K562 (cell line): ENCODE data around the gene YLPM1. TPM values are rescaled to one million over a fixed set of nuclear protein-coding genes. Genes with fewer than 3 reads are reported as not detected.

Source experiments
- BCOR ChIP-seq: fragments of 450-650 bp; IDR thresholded peaks from 2 replicates; pipeline ENCODE4 v1.6.1; 2016
- EP400 ChIP-seq: fragments of 450-650 bp; IDR thresholded peaks from 2 replicates; pipeline ENCODE4 v1.6.1; 2017; ENCODE audit warnings: antibody characterized with exemption, mild to moderate bottlenecking, moderate library complexity
- FOXM1 ChIP-seq, 2 experiments: fragments of 450-650 bp in 1 of 2; sonication (generic) in 1 of 2; formaldehyde crosslinking in 1 of 2; IDR thresholded peaks; 2 replicates each; pipeline versions ENCODE4 v1.6.1 to v1.9.0; 2017 to 2022; ENCODE audit warnings: low read depth in 2 of 2, mild to moderate bottlenecking in 2 of 2, missing genetic modification reagents in 1 of 2, moderate library complexity in 1 of 2
- HMG20B ChIP-seq: fragments of 250-450 bp; sonication (Bioruptor Pico); IDR thresholded peaks from 2 replicates; pipeline ENCODE4 v1.5.0; 2021; ENCODE audit warnings: mild to moderate bottlenecking
- HNRNPL ChIP-seq: fragments of 200-400 bp; formaldehyde crosslinking; IDR thresholded peaks from 2 replicates; pipeline ENCODE4 v1.6.1; 2017; ENCODE audit warnings: low read depth, mild to moderate bottlenecking, low read length
- HNRNPLL ChIP-seq: fragments of 200-400 bp; formaldehyde crosslinking; IDR thresholded peaks from 2 replicates; pipeline ENCODE4 v1.6.1; 2017; ENCODE audit warnings: low read length, low read depth, mild to moderate bottlenecking; ENCODE audit not compliant: poor library complexity, severe bottlenecking
- JUND ChIP-seq, 2 experiments: IDR thresholded peaks; 2 replicates in 1 of 2; 3 replicates in 1 of 2; pipeline ENCODE4 v1.6.1; 2011; ENCODE audit warnings: borderline replicate concordance in 2 of 2, low read depth in 2 of 2, low read length in 2 of 2, improper control_type of control experiment in 1 of 2, missing biosample characterization in 1 of 2, missing genetic modification characterization in 1 of 2, missing genetic modification reagents in 1 of 2
- KLF16 ChIP-seq: IDR thresholded peaks from 2 replicates; pipeline ENCODE4 v1.6.1; 2016; ENCODE audit warnings: antibody characterized with exemption
- POLR2AphosphoS5 ChIP-seq: IDR thresholded peaks from 2 replicates; pipeline ENCODE4 v1.6.1; 2011; ENCODE audit warnings: mild to moderate bottlenecking, low read depth, low read length, moderate library complexity; ENCODE audit not compliant: control insufficient read depth, insufficient read depth
- SNIP1 ChIP-seq: fragments of 450-650 bp; IDR thresholded peaks from 2 replicates; pipeline ENCODE4 v1.7.1; 2017; ENCODE audit warnings: low read depth, mild to moderate bottlenecking
- SREBF1 ChIP-seq: fragments of 150-350 bp; IDR thresholded peaks from 2 replicates; pipeline ENCODE4 v1.6.1; 2014; ENCODE audit warnings: antibody characterized with exemption, low read depth, low read length, borderline replicate concordance
- TAF9B ChIP-seq: fragments of 450-650 bp; IDR thresholded peaks from 2 replicates; pipeline ENCODE4 v1.6.1; 2018; ENCODE audit warnings: mild to moderate bottlenecking; ENCODE audit not compliant: partially characterized antibody
- ZNF253 ChIP-seq: fragments of 250-450 bp; sonication (Bioruptor Pico); conservative IDR thresholded peaks from 2 replicates; pipeline ENCODE4 v1.6.1; 2021; ENCODE audit warnings: mild to moderate bottlenecking
- polyA plus RNA-seq, 8 experiments: library from polyadenylated mRNA; depleted of rRNA in 4 of 8; stranded (reverse) in 5 of 8; unstranded in 3 of 8; fragments of >200 nt; fragmentation: Nextera tagmentation in 2 of 8; fragmentation: Illumina TruSeq in 1 of 8; extraction: Ambion mirVana in 2 of 8; extraction: Trizol in 1 of 8; gene quantifications; 2 replicates each; pipeline versions ENCODE4 v1.2.1 to v1.2.3, GENCODE V29; 2011 to 2014; ENCODE audit warnings: inconsistent platforms in 1 of 8, missing spikeins in 1 of 8
- total RNA-seq, 7 experiments: library from RNA; depleted of rRNA in 6 of 7; stranded (reverse); fragments of >200 nt in 6 of 7; fragmentation: Illumina TruSeq in 2 of 7; extraction: Trizol in 2 of 7; gene quantifications; 2 replicates each; pipeline versions ENCODE4 v1.2.1 to v1.2.3, GENCODE V29; 2011 to 2021; ENCODE audit warnings: low replicate concordance in 1 of 7
- TF ChIP-seq, protein P1 (sequence below): fragments of 200-800 bp; sonication (Bioruptor generic); IDR thresholded peaks from 2 replicates; pipeline ENCODE4 v1.6.1; 2017; ENCODE audit warnings: missing genetic modification characterization, missing compliant biosample characterization
- TF ChIP-seq, protein P2 (sequence below): sonication (generic); formaldehyde crosslinking; IDR thresholded peaks from 2 replicates; pipeline ENCODE4 v1.8.1; 2023; ENCODE audit warnings: mild to moderate bottlenecking, missing genetic modification reagents
- TF ChIP-seq, protein P3 (sequence below): fragments of 250-450 bp; sonication (Bioruptor Pico); IDR thresholded peaks from 2 replicates; pipeline ENCODE4 v1.9.0; 2021; ENCODE audit warnings: mild to moderate bottlenecking, inconsistent platforms
- TF ChIP-seq, protein P4 (sequence below): fragments of 450-650 bp; IDR thresholded peaks from 2 replicates; pipeline ENCODE4 v1.6.1; 2018; ENCODE audit not compliant: partially characterized antibody

YLPM1 gene
- total and polyA plus RNA-seq, 9 of the 15 experiments (the other 6 are each of a cell fraction or from before 2014, with no cell fraction given) = 7.2 to 32.7 (median 14.6) TPM

DNA sequence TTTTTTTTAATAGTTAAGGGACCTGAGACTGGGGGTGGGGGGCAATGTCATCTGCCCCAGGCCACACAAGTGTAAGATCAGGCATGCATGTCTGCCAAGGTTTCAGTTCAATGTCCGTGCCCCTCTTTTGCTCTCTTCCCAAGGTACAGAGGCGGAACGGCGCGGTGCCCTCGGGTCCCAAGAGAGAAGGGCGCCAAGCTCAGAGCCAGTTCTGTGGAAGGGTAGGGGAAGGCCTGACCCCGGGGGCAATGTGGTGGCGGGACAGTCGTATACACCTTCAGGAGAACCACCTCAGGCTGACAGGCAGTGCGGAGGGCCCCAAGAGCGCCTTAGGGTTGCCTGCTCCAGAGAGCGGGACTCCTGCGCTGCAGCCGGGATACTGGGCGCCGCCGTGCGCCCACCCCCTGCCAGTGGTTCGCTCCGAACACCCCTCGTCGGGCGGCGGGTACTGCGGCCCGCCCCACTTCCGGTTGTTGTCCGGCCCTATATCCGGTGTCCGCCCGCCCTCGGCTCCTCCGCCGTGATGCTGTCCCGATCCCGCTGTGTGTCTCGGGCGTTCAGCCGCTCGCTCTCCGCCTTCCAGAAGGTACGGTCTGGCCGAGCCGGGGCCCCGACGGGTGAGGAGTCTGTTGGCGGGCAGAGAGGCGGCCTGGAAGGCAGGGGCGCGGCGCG is 118.5 kb downstream of the YLPM1 start, which contains the start of gene DLST (continued):
- TF ChIP-seq HNRNPL (peak; percentile 64; the same call in 1 of the 2 replicates), JUND (IDR thresholded peaks at IDR 0.05; ENCODE audit: borderline replicate concordance, low read depth, low read length) (peak; percentile 98), JUND (tag; IDR thresholded peaks at IDR 0.05; ENCODE audit: borderline replicate concordance, low read depth, low read length) (no peak; the same call in 2 of the 3 replicates), SREBF1 (peak; percentile 80; the same call in 1 of the 2 replicates), HNRNPLL (peak; percentile 39), FOXM1 (IDR thresholded peaks at IDR 0.05; ENCODE audit: low read depth) (peak; percentile 49; the same call in 1 of the 2 replicates), FOXM1 (CRISPR knock-in tag; IDR thresholded peaks at IDR 0.05; ENCODE audit: low read depth) (no peak), KLF16 (no peak), TAF9B (peak; percentile 46), ZNF253 (CRISPR knock-in tag) (no peak), POLR2AphosphoS5 (peak; percentile 80; the same call in 1 of the 2 replicates), BCOR (0 out of 2 replicates have a peak, but pooled peaks have one; percentile 18), EP400 (peak; percentile 46), SNIP1 (no peak), HMG20B (no peak)
- TF ChIP-seq, protein P1, sequence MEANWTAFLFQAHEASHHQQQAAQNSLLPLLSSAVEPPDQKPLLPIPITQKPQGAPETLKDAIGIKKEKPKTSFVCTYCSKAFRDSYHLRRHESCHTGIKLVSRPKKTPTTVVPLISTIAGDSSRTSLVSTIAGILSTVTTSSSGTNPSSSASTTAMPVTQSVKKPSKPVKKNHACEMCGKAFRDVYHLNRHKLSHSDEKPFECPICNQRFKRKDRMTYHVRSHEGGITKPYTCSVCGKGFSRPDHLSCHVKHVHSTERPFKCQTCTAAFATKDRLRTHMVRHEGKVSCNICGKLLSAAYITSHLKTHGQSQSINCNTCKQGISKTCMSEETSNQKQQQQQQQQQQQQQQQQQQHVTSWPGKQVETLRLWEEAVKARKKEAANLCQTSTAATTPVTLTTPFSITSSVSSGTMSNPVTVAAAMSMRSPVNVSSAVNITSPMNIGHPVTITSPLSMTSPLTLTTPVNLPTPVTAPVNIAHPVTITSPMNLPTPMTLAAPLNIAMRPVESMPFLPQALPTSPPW (CRISPR knock-in tag) = 0 out of 2 replicates have a peak, but pooled peaks have one; percentile 34
- TF ChIP-seq, protein P2, sequence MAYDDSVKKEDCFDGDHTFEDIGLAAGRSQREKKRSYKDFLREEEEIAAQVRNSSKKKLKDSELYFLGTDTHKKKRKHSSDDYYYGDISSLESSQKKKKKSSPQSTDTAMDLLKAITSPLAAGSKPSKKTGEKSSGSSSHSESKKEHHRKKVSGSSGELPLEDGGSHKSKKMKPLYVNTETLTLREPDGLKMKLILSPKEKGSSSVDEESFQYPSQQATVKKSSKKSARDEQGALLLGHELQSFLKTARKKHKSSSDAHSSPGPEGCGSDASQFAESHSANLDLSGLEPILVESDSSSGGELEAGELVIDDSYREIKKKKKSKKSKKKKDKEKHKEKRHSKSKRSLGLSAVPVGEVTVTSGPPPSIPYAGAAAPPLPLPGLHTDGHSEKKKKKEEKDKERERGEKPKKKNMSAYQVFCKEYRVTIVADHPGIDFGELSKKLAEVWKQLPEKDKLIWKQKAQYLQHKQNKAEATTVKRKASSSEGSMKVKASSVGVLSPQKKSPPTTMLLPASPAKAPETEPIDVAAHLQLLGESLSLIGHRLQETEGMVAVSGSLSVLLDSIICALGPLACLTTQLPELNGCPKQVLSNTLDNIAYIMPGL (CRISPR knock-in tag) = 0 out of 2 replicates have a peak, but pooled peaks have one; percentile 56
- TF ChIP-seq, protein P3, sequence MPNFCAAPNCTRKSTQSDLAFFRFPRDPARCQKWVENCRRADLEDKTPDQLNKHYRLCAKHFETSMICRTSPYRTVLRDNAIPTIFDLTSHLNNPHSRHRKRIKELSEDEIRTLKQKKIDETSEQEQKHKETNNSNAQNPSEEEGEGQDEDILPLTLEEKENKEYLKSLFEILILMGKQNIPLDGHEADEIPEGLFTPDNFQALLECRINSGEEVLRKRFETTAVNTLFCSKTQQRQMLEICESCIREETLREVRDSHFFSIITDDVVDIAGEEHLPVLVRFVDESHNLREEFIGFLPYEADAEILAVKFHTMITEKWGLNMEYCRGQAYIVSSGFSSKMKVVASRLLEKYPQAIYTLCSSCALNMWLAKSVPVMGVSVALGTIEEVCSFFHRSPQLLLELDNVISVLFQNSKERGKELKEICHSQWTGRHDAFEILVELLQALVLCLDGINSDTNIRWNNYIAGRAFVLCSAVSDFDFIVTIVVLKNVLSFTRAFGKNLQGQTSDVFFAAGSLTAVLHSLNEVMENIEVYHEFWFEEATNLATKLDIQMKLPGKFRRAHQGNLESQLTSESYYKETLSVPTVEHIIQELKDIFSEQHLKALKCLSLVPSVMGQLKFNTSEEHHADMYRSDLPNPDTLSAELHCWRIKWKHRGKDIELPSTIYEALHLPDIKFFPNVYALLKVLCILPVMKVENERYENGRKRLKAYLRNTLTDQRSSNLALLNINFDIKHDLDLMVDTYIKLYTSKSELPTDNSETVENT (CRISPR knock-in tag) = peak; percentile 39; the same call in 1 of the 2 replicates
- TF ChIP-seq, protein P4, sequence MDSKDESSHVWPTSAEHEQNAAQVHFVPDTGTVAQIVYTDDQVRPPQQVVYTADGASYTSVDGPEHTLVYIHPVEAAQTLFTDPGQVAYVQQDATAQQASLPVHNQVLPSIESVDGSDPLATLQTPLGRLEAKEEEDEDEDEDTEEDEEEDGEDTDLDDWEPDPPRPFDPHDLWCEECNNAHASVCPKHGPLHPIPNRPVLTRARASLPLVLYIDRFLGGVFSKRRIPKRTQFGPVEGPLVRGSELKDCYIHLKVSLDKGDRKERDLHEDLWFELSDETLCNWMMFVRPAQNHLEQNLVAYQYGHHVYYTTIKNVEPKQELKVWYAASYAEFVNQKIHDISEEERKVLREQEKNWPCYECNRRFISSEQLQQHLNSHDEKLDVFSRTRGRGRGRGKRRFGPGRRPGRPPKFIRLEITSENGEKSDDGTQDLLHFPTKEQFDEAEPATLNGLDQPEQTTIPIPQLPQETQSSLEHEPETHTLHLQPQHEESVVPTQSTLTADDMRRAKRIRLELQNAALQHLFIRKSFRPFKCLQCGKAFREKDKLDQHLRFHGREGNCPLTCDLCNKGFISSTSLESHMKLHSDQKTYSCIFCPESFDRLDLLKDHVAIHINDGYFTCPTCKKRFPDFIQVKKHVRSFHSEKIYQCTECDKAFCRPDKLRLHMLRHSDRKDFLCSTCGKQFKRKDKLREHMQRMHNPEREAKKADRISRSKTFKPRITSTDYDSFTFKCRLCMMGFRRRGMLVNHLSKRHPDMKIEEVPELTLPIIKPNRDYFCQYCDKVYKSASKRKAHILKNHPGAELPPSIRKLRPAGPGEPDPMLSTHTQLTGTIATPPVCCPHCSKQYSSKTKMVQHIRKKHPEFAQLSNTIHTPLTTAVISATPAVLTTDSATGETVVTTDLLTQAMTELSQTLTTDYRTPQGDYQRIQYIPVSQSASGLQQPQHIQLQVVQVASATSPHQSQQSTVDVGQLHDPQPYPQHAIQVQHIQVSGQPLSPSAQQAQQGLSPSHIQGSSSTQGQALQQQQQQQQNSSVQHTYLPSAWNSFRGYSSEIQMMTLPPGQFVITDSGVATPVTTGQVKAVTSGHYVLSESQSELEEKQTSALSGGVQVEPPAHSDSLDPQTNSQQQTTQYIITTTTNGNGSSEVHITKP = peak; percentile 99
